CD4-positive, CD25-positive, alpha-beta regulatory T cell (primary cell): Measurements from ENCODE around the gene PPP2R1B. TPM values are rescaled to one million over a fixed set of nuclear protein-coding genes. Genes with fewer than 3 reads are reported as not detected.
"Not testable (repeated sequence)": the region's sequence is repeated elsewhere in the genome, so short reads cannot be mapped to it uniquely, and the experiment has no call there.

Experiments used
- ATAC-seq, 2 donors: fragments of 150-1000 bp; cut with Tn5 transposase; one replicate each; pipeline ENCODE4 v1.10.0; 2021; ENCODE audit warnings: low read depth in 2 of 2, moderate number of reproducible peaks in 2 of 2, moderate library complexity in 1 of 2
- DNase-seq, 3 donors: peaks; one replicate each; pipeline versions ENCODE4 v3.0.0 to v3.0.0-alpha.2; 2012 to 2022; ENCODE audit warnings: mixed read lengths in 1 of 3
- H3K27ac ChIP-seq: one replicate; pipeline ENCODE4 v1.7.0; 2013; ENCODE audit warnings: mild to moderate bottlenecking, low read length; ENCODE audit not compliant: insufficient read depth, poor library complexity, severe bottlenecking
- H3K27me3 ChIP-seq: one replicate; pipeline ENCODE4 v1.7.0; 2013; ENCODE audit warnings: low read length; ENCODE audit not compliant: control insufficient read depth, insufficient read depth
- H3K36me3 ChIP-seq: one replicate; pipeline ENCODE4 v1.7.0; 2013; ENCODE audit warnings: mild to moderate bottlenecking, low read length, moderate library complexity; ENCODE audit not compliant: control insufficient read depth, insufficient read depth
- H3K4me1 ChIP-seq: 2 replicates; pipeline ENCODE4 v1.7.0; 2013; ENCODE audit warnings: mild to moderate bottlenecking, low read length; ENCODE audit not compliant: insufficient read depth, control insufficient read depth, poor library complexity, severe bottlenecking
- H3K4me3 ChIP-seq: one replicate; pipeline ENCODE4 v1.7.0; 2013; ENCODE audit warnings: low read depth, mild to moderate bottlenecking, low read length, moderate library complexity
- H3K9me3 ChIP-seq, 2 experiments: 1 replicate in 1 of 2; 2 replicates in 1 of 2; pipeline ENCODE4 v1.7.0; 2013; ENCODE audit warnings: low read length in 2 of 2, mild to moderate bottlenecking in 1 of 2, moderate library complexity in 1 of 2; ENCODE audit not compliant: control insufficient read depth in 2 of 2
- H3K27ac Mint-ChIP-seq, 3 donors: one replicate each; pipeline ENCODE4 v1.8.0; 2020 to 2022; ENCODE audit warnings: mild to moderate bottlenecking in 3 of 3, mixed read lengths in 3 of 3, moderate library complexity in 2 of 3
- H3K27me3 Mint-ChIP-seq: one replicate; pipeline ENCODE4 v1.8.0; 2022; ENCODE audit warnings: mild to moderate bottlenecking, mixed read lengths
- H3K36me3 Mint-ChIP-seq: one replicate; pipeline ENCODE4 v1.8.0; 2020; ENCODE audit warnings: mixed read lengths
- H3K4me1 Mint-ChIP-seq, 4 donors: one replicate each; pipeline ENCODE4 v1.8.0; 2020 to 2022; ENCODE audit warnings: mixed read lengths in 4 of 4, mild to moderate bottlenecking in 1 of 4
- H3K4me3 Mint-ChIP-seq, 4 donors: one replicate each; pipeline ENCODE4 v1.8.0; 2020 to 2022; ENCODE audit warnings: mild to moderate bottlenecking in 4 of 4, mixed read lengths in 4 of 4, moderate library complexity in 3 of 4
- H3K9me3 Mint-ChIP-seq, 7 donors: one replicate each; pipeline ENCODE4 v1.8.0; 2020 to 2022; ENCODE audit warnings: mixed read lengths in 7 of 7, mild to moderate bottlenecking in 3 of 7, moderate library complexity in 2 of 7
- polyA plus RNA-seq, 4 donors: library from polyadenylated mRNA; unstranded; fragments of 300-500 nt; fragmentation: Illumina TruSeq; gene quantifications; one replicate each; pipeline ENCODE4 v1.2.3, GENCODE V29; 2021
- total RNA-seq: library from RNA; stranded (reverse); gene quantifications from one replicate; pipeline ENCODE4 v1.2.3, GENCODE V29; 2022

PPP2R1B gene
- total and polyA plus RNA-seq, 5 donors from 2014 or later: 16.5 to 45.9 (median 23.5) TPM

DNA sequence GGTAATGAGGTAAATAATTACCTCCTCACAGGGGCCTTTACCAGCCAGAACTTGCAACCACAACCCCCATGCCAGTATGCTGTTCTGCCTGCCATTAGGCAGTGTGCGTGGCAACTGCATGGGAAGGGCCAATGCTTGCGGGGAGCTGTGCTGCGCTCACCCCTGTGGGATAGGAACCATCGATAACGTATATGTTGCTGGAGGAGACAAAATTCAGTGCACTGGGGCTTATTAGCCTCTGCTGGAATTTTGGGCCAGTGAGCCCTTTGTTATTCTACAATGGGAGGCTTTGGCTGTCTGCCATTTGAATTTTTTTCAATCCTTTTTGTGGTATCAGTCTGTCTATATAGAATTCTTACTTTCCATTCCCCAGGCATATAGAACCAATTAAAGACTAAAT lies 47.3 kb downstream of the PPP2R1B start:
- ATAC-seq (no peak), DNase-seq (no peak)
- Mint-ChIP-seq H3K36me3 (peaks cover 60% of the 10 kb centered on the region), H3K4me1 (peaks cover 0 to 20% (median 12%) of the 10 kb centered on the region in 4 donors), H3K9me3 (no peaks in the 10 kb centered on the region), H3K27me3 (peaks cover 4% of the 10 kb centered on the region), H3K4me3 (no peak overlapping the region), H3K27ac (peak overlapping the region in 1 of 3 donors; percentile 59)
- Histone ChIP-seq H3K36me3 (peaks cover 59% of the 10 kb centered on the region), H3K9me3 (no peaks in the 10 kb centered on the region), H3K4me1 (no peaks in the 10 kb centered on the region), H3K27me3 (no peaks in the 10 kb centered on the region), H3K27ac (no peak overlapping the region), H3K4me3 (no peak overlapping the region)

DNA sequence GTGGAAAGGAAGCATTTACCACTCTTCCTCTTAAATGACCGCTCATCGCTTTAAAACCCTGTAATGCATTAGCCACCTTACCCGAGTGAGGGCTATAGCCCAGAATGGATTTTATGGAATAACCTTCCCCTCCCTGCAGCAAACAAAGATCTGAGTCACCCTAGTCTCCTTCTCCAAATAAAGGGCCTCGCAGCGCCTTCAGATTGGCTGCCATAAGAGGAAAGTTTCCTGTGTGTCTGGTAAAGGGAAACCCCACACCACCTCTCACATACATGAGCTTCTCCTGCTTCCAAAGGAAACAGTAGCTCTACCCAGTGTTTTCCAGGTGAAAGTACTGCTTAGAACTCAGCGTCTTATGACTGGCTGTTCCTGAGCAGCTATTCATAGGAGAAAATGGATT lies 47.8 kb downstream of the PPP2R1B start:
- no peak for ATAC-seq
- Mint-ChIP-seq H3K4me1 (peaks cover under 1 to 21% (median 12%) of the 10 kb centered on the region in 4 donors), H3K27me3 (peaks cover 4% of the 10 kb centered on the region), H3K36me3 (peaks cover 60% of the 10 kb centered on the region), H3K9me3 (no peaks in the 10 kb centered on the region), H3K4me3 (no peak overlapping the region), H3K27ac (peak overlapping the region in 1 of 3 donors; percentile 59)
- H3K27me3 ChIP-seq: no peaks in the 10 kb centered on the region
- H3K9me3 ChIP-seq: no peaks in the 10 kb centered on the region
- no peak for DNase-seq
- no peak overlapping the region for H3K4me3 ChIP-seq
- H3K36me3 ChIP-seq: peaks cover 59% of the 10 kb centered on the region
- H3K27ac ChIP-seq: no peak overlapping the region
- H3K4me1 ChIP-seq: no peaks in the 10 kb centered on the region

DNA sequence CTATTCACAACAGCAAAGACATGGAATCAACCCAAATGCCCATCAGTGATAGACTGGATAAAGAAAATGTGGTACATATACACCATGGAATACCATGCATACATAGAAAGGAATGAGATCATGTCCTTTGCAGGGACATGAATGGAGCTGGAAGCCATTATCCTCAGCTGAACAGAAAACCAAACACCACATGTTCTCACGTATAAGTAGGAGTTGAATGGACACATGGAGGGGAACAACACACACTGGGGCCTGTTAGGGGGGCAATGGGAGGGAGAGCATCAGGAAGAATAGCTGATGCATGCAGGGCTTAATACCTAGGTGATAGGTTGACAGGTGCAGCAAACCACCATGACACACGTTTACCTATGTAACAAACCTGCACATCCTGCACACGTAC lies 48.5 kb downstream of the PPP2R1B start:
- H3K27ac ChIP-seq, H3K27me3 Mint-ChIP-seq, H3K27me3 ChIP-seq, H3K9me3 Mint-ChIP-seq, ATAC-seq, DNase-seq, H3K4me3 ChIP-seq, H3K9me3 ChIP-seq, H3K4me1 ChIP-seq: not testable (repeated sequence)
- H3K36me3 ChIP-seq: peaks cover 56% of the 10 kb centered on the region
- Mint-ChIP-seq H3K27ac (peak overlapping the region in 2 of 3 donors; percentile 59 to 86), H3K4me3 (peak overlapping the region in 1 of 4 donors; percentile 2), H3K36me3 (peaks cover 53% of the 10 kb centered on the region), H3K4me1 (peaks cover 4 to 21% (median 12%) of the 10 kb centered on the region in 4 donors)

- peaks cover 41% of the 10 kb centered on the region for H3K36me3 ChIP-seq
- no peaks in the 10 kb centered on the region for H3K4me1 ChIP-seq
- H3K27ac Mint-ChIP-seq: no peak overlapping the region
- no peak overlapping the region for H3K27ac ChIP-seq
- no peaks in the 10 kb centered on the region for H3K9me3 ChIP-seq
- H3K27me3 Mint-ChIP-seq: no peaks in the 10 kb centered on the region
- peaks cover 44% of the 10 kb centered on the region for H3K36me3 Mint-ChIP-seq
- DNase-seq: no peak
- no peak overlapping the region for H3K4me3 Mint-ChIP-seq
- peaks cover 4 to 21% (median 12%) of the 10 kb centered on the region in 4 donors for H3K4me1 Mint-ChIP-seq
- H3K4me3 ChIP-seq: no peak overlapping the region
- no peaks in the 10 kb centered on the region for H3K27me3 ChIP-seq
- no peak for ATAC-seq
- H3K9me3 Mint-ChIP-seq: no peaks in the 10 kb centered on the region
These were observed 50.9 kb downstream of the PPP2R1B start for GRCh38 chr11:111715142-111715816.

DNA sequence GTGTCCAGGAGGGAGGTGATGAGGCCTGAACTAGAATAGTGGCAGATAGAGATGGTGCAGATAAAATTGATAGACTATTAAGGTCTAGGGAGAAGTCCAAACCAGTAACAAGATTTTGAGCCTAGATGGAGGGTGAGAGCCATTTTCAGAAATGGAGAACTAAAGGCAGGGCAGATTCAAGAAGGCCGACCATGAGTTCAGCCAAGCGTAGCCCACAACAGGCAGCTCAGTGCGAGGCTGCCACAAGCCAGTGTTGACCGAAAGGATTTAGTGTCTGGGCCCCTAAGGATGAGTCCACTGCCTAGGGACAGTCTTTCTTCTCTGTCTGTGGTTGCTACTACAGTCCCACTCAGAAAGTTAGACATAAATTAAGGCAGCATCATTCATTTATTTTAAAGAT lies 51.7 kb downstream of the PPP2R1B start:
- H3K9me3 Mint-ChIP-seq: no peaks in the 10 kb centered on the region
- no peak for DNase-seq
- no peak for ATAC-seq
- Histone ChIP-seq H3K27ac (no peak overlapping the region), H3K27me3 (no peaks in the 10 kb centered on the region), H3K4me3 (no peak overlapping the region), H3K9me3 (no peaks in the 10 kb centered on the region), H3K4me1 (no peaks in the 10 kb centered on the region), H3K36me3 (peaks cover 37% of the 10 kb centered on the region)
- no peaks in the 10 kb centered on the region for H3K27me3 Mint-ChIP-seq
- peak overlapping the region in 1 of 3 donors; percentile 28 for H3K27ac Mint-ChIP-seq
- H3K36me3 Mint-ChIP-seq: peaks cover 37% of the 10 kb centered on the region
- peaks cover 4 to 21% (median 12%) of the 10 kb centered on the region in 4 donors for H3K4me1 Mint-ChIP-seq
- H3K4me3 Mint-ChIP-seq: no peak overlapping the region

DNA sequence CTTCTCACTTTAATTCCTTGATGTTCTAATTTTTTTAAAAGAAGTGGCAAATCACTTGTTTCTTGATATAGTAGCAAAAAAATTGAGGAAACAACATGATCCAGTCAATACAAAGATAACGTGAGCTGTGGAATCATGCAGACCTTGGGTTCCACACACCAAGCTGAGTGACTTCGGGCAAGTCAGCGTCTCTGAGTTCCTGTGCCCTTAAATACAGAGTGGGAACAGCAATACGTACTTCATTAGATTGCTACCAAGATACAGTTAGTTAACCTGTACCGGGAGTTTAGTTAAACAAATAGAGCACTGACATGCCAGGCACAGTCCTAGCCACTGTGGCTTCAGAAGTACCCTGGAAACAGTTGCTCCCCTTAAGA lies 58.5 kb downstream of the PPP2R1B start:
- Mint-ChIP-seq H3K36me3 (peaks cover 42% of the 10 kb centered on the region), H3K9me3 (no peaks in the 10 kb centered on the region), H3K27ac (no peak overlapping the region), H3K4me3 (no peak overlapping the region), H3K27me3 (no peaks in the 10 kb centered on the region), H3K4me1 (peaks cover 0 to 5% (median 1%) of the 10 kb centered on the region in 4 donors)
- H3K4me1 ChIP-seq: no peaks in the 10 kb centered on the region
- no peaks in the 10 kb centered on the region for H3K27me3 ChIP-seq
- H3K9me3 ChIP-seq: no peaks in the 10 kb centered on the region
- ATAC-seq (no peak), DNase-seq (no peak)
- peaks cover 50% of the 10 kb centered on the region for H3K36me3 ChIP-seq
- H3K4me3 ChIP-seq: no peak overlapping the region
- H3K27ac ChIP-seq: no peak overlapping the region

- Mint-ChIP-seq H3K36me3 (peaks cover 42% of the 10 kb centered on the region), H3K4me3 (no peak overlapping the region), H3K27ac (peak overlapping the region in 1 of 3 donors; percentile 63), H3K9me3 (no peaks in the 10 kb centered on the region), H3K27me3 (no peaks in the 10 kb centered on the region), H3K4me1 (peaks cover 0 to 5% (median 1%) of the 10 kb centered on the region in 4 donors)
- Histone ChIP-seq H3K36me3 (peaks cover 45% of the 10 kb centered on the region), H3K4me1 (no peaks in the 10 kb centered on the region), H3K4me3 (no peak overlapping the region), H3K27me3 (no peaks in the 10 kb centered on the region), H3K9me3 (no peaks in the 10 kb centered on the region), H3K27ac (no peak overlapping the region)
- ATAC-seq: no peak
- DNase-seq: no peak
These were observed 59.0 kb downstream of the PPP2R1B start for GRCh38 chr11:111707039-111707690.

GRCh38 chr11:111703576-111703975 lies 62.6 kb downstream of the PPP2R1B start:
- peaks cover 38% of the 10 kb centered on the region for H3K36me3 Mint-ChIP-seq
- peak overlapping the region in 1 of 3 donors; percentile 7 for H3K27ac Mint-ChIP-seq
- no peaks in the 10 kb centered on the region for H3K9me3 ChIP-seq
- peaks cover 7 to 19% (median 12%) of the 10 kb centered on the region in 4 donors for H3K4me1 Mint-ChIP-seq
- no peaks in the 10 kb centered on the region for H3K9me3 Mint-ChIP-seq
- no peak overlapping the region for H3K27ac ChIP-seq
- ATAC-seq: no peak
- no peaks in the 10 kb centered on the region for H3K27me3 ChIP-seq
- no peak overlapping the region for H3K4me3 Mint-ChIP-seq
- DNase-seq: no peak
- H3K4me3 ChIP-seq: no peak overlapping the region
- no peaks in the 10 kb centered on the region for H3K4me1 ChIP-seq
- H3K36me3 ChIP-seq: peaks cover 39% of the 10 kb centered on the region
- H3K27me3 Mint-ChIP-seq: no peaks in the 10 kb centered on the region
